GM23338 (cell line): ENCODE results near the gene CYP3A5. TPM values are rescaled to one million over a fixed set of nuclear protein-coding genes. Genes with fewer than 3 reads are reported as not detected.
"Not testable (repeated sequence)": the region's sequence is repeated elsewhere in the genome, so short reads cannot be mapped to it uniquely, and the experiment has no call there.

Experiments used
- ATAC-seq: fragments of 200-7000 bp; cut with Tn5 transposase; 3 replicates; pipeline ENCODE4 v1.9.1; 2020
- DNase-seq: peaks from one replicate; pipeline ENCODE4 v3.0.0-alpha.2; 2015; ENCODE audit warnings: low spot score
- H2AFZ ChIP-seq: fragments of 200-600 bp; sonication (generic); 2 replicates; pipeline ENCODE4 v1.8.0; 2016; ENCODE audit warnings: antibody characterized with exemption, mild to moderate bottlenecking, moderate library complexity
- H3F3A ChIP-seq: fragments of 200-600 bp; sonication (generic); replicated peaks from 2 replicates; pipeline ENCODE4 v1.8.0; 2017; ENCODE audit warnings: antibody characterized with exemption, mixed run types, low read depth
- H3K27ac ChIP-seq: fragments of 200-600 bp; sonication (generic); 2 replicates; pipeline ENCODE4 v1.6.1; 2016; ENCODE audit warnings: low read depth
- H3K27me3 ChIP-seq: fragments of 200-600 bp; sonication (generic); 2 replicates; pipeline ENCODE4 v1.8.0; 2016; ENCODE audit warnings: mild to moderate bottlenecking, mixed run types, moderate library complexity; ENCODE audit not compliant: insufficient read depth
- H3K36me3 ChIP-seq: fragments of 200-600 bp; sonication (generic); 2 replicates; pipeline ENCODE4 v1.8.0; 2016; ENCODE audit warnings: mild to moderate bottlenecking; ENCODE audit not compliant: insufficient read depth
- H3K4me1 ChIP-seq: fragments of 200-600 bp; sonication (generic); 2 replicates; pipeline ENCODE4 v1.8.0; 2016; ENCODE audit warnings: mild to moderate bottlenecking, moderate library complexity; ENCODE audit not compliant: insufficient read depth
- H3K4me2 ChIP-seq: fragments of 200-600 bp; sonication (generic); 2 replicates; pipeline ENCODE4 v1.7.1; 2017; ENCODE audit warnings: mixed run types
- H3K4me3 ChIP-seq: fragments of 200-600 bp; sonication (generic); 2 replicates; pipeline ENCODE4 v1.6.1; 2016; ENCODE audit warnings: mixed run types
- H3K79me2 ChIP-seq: fragments of 200-600 bp; sonication (generic); replicated peaks from 2 replicates; pipeline ENCODE4 v1.8.0; 2017; ENCODE audit warnings: mild to moderate bottlenecking; ENCODE audit not compliant: insufficient read depth
- H3K9me2 ChIP-seq: fragments of 200-600 bp; sonication (generic); 2 replicates; pipeline ENCODE4 v1.8.0; 2017; ENCODE audit not compliant: insufficient read depth
- H4K20me1 ChIP-seq: fragments of 200-600 bp; sonication (generic); replicated peaks from 2 replicates; pipeline ENCODE4 v1.8.0; 2017; ENCODE audit warnings: mild to moderate bottlenecking; ENCODE audit not compliant: insufficient read depth
- H3K27ac Mint-ChIP-seq: 2 replicates; pipeline ENCODE4 v1.8.0; 2020; ENCODE audit warnings: inconsistent platforms, mild to moderate bottlenecking, moderate library complexity, mixed read lengths
- H3K27me3 Mint-ChIP-seq: 3 replicates; pipeline ENCODE4 v1.8.0; 2022; ENCODE audit warnings: low read depth, mild to moderate bottlenecking, moderate library complexity, mixed read lengths, inconsistent platforms; ENCODE audit not compliant: insufficient read depth, poor library complexity
- H3K36me3 Mint-ChIP-seq: 3 replicates; pipeline ENCODE4 v1.8.0; 2021; ENCODE audit warnings: low read depth, mild to moderate bottlenecking, inconsistent platforms, moderate library complexity, mixed read lengths
- H3K4me1 Mint-ChIP-seq: 3 replicates; pipeline ENCODE4 v1.8.0; 2020; ENCODE audit warnings: mild to moderate bottlenecking, inconsistent platforms, mixed read lengths
- H3K4me3 Mint-ChIP-seq: 3 replicates; pipeline ENCODE4 v1.8.0; 2021; ENCODE audit warnings: moderate library complexity, mild to moderate bottlenecking, inconsistent platforms, mixed read lengths
- H3K9me3 Mint-ChIP-seq: 3 replicates; pipeline ENCODE4 v1.8.0; 2020; ENCODE audit warnings: moderate library complexity, mild to moderate bottlenecking, inconsistent platforms, mixed read lengths
- ETS1 ChIP-seq: IDR thresholded peaks from 2 replicates; pipeline ENCODE4 v1.6.1; 2016; ENCODE audit warnings: antibody characterized with exemption
- EZH2phosphoT487 ChIP-seq: fragments of 200-600 bp; sonication (generic); IDR thresholded peaks from one replicate; pipeline ENCODE4 v1.8.1; 2018; ENCODE audit warnings: antibody characterized with exemption; ENCODE audit not compliant: unreplicated experiment
- polyA plus RNA-seq: library from polyadenylated mRNA; unstranded; fragments of >200 nt; fragmentation: Nextera tagmentation; extraction: Ambion mirVana; gene quantifications from 2 replicates; pipeline ENCODE4 v1.2.1, GENCODE V29; 2016
- total RNA-seq: library from RNA; depleted of rRNA; stranded (reverse); fragments of >200 nt; shearing (Covaris generic); gene quantifications from 2 replicates; pipeline ENCODE4 v1.2.3, GENCODE V29; 2014
- TF ChIP-seq, protein P1 (sequence below): fragments of 250-450 bp; sonication (Bioruptor Pico); IDR thresholded peaks from 2 replicates; pipeline ENCODE4 v1.5.0; 2020; ENCODE audit warnings: mild to moderate bottlenecking, moderate library complexity
- TF ChIP-seq, protein P2 (sequence below), 2 experiments: fragments of 200-600 bp in 1 of 2; sonication (generic) in 1 of 2; conservative IDR thresholded peaks; 2 replicates each; pipeline versions ENCODE4 v1.5.1 to v1.6.1; 2016 to 2017; ENCODE audit warnings: antibody characterized with exemption in 2 of 2, low read depth in 2 of 2, mild to moderate bottlenecking in 2 of 2, moderate library complexity in 1 of 2

The CYP3A5 gene
- total and polyA plus RNA-seq, 2 experiments from 2014 or later = 1.2 TPM; not detected in 1

- TF ChIP-seq, protein P1, sequence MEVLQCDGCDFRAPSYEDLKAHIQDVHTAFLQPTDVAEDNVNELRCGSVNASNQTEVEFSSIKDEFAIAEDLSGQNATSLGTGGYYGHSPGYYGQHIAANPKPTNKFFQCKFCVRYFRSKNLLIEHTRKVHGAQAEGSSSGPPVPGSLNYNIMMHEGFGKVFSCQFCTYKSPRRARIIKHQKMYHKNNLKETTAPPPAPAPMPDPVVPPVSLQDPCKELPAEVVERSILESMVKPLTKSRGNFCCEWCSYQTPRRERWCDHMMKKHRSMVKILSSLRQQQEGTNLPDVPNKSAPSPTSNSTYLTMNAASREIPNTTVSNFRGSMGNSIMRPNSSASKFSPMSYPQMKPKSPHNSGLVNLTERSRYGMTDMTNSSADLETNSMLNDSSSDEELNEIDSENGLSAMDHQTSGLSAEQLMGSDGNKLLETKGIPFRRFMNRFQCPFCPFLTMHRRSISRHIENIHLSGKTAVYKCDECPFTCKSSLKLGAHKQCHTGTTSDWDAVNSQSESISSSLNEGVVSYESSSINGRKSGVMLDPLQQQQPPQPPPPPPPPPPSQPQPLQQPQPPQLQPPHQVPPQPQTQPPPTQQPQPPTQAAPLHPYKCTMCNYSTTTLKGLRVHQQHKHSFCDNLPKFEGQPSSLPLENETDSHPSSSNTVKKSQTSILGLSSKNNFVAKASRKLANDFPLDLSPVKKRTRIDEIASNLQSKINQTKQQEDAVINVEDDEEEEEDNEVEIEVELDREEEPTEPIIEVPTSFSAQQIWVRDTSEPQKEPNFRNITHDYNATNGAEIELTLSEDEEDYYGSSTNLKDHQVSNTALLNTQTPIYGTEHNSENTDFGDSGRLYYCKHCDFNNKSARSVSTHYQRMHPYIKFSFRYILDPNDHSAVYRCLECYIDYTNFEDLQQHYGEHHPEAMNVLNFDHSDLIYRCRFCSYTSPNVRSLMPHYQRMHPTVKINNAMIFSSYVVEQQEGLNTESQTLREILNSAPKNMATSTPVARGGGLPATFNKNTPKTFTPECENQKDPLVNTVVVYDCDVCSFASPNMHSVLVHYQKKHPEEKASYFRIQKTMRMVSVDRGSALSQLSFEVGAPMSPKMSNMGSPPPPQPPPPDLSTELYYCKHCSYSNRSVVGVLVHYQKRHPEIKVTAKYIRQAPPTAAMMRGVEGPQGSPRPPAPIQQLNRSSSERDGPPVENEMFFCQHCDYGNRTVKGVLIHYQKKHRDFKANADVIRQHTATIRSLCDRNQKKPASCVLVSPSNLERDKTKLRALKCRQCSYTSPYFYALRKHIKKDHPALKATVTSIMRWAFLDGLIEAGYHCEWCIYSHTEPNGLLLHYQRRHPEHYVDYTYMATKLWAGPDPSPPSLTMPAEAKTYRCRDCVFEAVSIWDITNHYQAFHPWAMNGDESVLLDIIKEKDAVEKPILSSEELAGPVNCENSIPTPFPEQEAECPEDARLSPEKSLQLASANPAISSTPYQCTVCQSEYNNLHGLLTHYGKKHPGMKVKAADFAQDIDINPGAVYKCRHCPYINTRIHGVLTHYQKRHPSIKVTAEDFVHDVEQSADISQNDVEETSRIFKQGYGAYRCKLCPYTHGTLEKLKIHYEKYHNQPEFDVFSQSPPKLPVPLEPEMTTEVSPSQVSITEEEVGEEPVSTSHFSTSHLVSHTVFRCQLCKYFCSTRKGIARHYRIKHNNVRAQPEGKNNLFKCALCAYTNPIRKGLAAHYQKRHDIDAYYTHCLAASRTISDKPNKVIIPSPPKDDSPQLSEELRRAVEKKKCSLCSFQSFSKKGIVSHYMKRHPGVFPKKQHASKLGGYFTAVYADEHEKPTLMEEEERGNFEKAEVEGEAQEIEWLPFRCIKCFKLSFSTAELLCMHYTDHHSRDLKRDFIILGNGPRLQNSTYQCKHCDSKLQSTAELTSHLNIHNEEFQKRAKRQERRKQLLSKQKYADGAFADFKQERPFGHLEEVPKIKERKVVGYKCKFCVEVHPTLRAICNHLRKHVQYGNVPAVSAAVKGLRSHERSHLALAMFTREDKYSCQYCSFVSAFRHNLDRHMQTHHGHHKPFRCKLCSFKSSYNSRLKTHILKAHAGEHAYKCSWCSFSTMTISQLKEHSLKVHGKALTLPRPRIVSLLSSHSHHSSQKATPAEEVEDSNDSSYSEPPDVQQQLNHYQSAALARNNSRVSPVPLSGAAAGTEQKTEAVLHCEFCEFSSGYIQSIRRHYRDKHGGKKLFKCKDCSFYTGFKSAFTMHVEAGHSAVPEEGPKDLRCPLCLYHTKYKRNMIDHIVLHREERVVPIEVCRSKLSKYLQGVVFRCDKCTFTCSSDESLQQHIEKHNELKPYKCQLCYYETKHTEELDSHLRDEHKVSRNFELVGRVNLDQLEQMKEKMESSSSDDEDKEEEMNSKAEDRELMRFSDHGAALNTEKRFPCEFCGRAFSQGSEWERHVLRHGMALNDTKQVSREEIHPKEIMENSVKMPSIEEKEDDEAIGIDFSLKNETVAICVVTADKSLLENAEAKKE (CRISPR knock-in tag) = no peak
Measured at GRCh38 chr7:99693427-99694200, 13.8 kb upstream of the CYP3A5 start (continued).

GRCh38 chr7:99693100-99693426, 13.3 kb upstream of the CYP3A5 start:
- Histone ChIP-seq H3K4me1 (peaks cover 12% of the 10 kb centered on the region), H3K27ac (no peak overlapping the region), H3K4me2 (peak overlapping the region; percentile 58), H3F3A (no peaks in the 10 kb centered on the region), H3K9me2 (no peaks in the 10 kb centered on the region), H3K36me3 (no peaks in the 10 kb centered on the region), H2AFZ (peak overlapping the region; percentile 82), H3K4me3 (no peak overlapping the region), H3K79me2 (no peaks in the 10 kb centered on the region), H3K27me3 (no peaks in the 10 kb centered on the region), H4K20me1 (no peaks in the 10 kb centered on the region)
- ATAC-seq (no peak), DNase-seq (no peak)
- Mint-ChIP-seq H3K27ac (no peak overlapping the region), H3K4me3 (no peak overlapping the region), H3K9me3 (peaks cover 6% of the 10 kb centered on the region; the same call in 2 of the 3 replicates), H3K4me1 (peaks cover 18% of the 10 kb centered on the region), H3K36me3 (no peaks in the 10 kb centered on the region), H3K27me3 (no peaks in the 10 kb centered on the region)
- no peak for TF ChIP-seq ETS1
- TF ChIP-seq EZH2phosphoT487 = no peak
- TF ChIP-seq, protein P2, sequence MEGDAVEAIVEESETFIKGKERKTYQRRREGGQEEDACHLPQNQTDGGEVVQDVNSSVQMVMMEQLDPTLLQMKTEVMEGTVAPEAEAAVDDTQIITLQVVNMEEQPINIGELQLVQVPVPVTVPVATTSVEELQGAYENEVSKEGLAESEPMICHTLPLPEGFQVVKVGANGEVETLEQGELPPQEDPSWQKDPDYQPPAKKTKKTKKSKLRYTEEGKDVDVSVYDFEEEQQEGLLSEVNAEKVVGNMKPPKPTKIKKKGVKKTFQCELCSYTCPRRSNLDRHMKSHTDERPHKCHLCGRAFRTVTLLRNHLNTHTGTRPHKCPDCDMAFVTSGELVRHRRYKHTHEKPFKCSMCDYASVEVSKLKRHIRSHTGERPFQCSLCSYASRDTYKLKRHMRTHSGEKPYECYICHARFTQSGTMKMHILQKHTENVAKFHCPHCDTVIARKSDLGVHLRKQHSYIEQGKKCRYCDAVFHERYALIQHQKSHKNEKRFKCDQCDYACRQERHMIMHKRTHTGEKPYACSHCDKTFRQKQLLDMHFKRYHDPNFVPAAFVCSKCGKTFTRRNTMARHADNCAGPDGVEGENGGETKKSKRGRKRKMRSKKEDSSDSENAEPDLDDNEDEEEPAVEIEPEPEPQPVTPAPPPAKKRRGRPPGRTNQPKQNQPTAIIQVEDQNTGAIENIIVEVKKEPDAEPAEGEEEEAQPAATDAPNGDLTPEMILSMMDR (conservative IDR thresholded peaks at IDR 0.05; ENCODE audit: low read depth in 2 of 2) = peak in 1 of 2 experiments; percentile 38; a peak in 2 of 4 replicates

DNA sequence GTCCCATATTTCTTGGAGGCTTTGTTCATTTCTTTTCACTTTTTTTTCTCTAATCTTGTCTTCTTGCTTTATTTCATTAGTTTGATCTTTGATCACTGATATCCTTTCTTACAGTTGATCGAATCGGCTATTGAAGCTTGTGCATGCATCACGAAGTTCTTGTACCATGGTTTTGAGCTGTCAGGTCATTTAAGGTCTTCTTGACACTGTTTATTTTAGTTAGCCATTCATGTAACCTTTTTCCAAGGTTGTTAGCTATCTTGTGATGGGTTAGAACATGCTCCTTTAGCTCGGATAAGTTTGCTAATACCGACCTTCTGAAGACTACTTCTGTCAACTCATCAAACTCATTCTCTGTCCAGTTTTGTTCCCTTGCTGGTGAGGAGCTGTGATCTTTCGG, 12.8 kb upstream of the CYP3A5 start:
- not testable (repeated sequence) for H3K9me2 ChIP-seq, H3K36me3 ChIP-seq, H2AFZ ChIP-seq, H4K20me1 ChIP-seq, H3K36me3 Mint-ChIP-seq, H3K4me3 Mint-ChIP-seq, H3F3A ChIP-seq, H3K27ac Mint-ChIP-seq, H3K27me3 ChIP-seq, H3K9me3 Mint-ChIP-seq, H3K4me2 ChIP-seq, H3K4me3 ChIP-seq, H3K27ac ChIP-seq, H3K27me3 Mint-ChIP-seq, DNase-seq, H3K79me2 ChIP-seq, ATAC-seq
- peaks cover 12% of the 10 kb centered on the region for H3K4me1 ChIP-seq
- peaks cover 18% of the 10 kb centered on the region for H3K4me1 Mint-ChIP-seq

- H3K36me3 ChIP-seq, DNase-seq: not testable (repeated sequence)
Measured at GRCh38 chr7:99691658-99692057, 11.9 kb upstream of the CYP3A5 start.

More at GRCh38 chr7:99691658-99692057, 11.9 kb upstream of the CYP3A5 start:
- Mint-ChIP-seq H3K9me3 (peaks cover 14% of the 10 kb centered on the region), H3K4me1 (peaks cover 18% of the 10 kb centered on the region)
- H3K4me2 ChIP-seq, H4K20me1 ChIP-seq, H3K4me3 ChIP-seq, H3K27me3 ChIP-seq, ATAC-seq, H3K36me3 Mint-ChIP-seq, H3F3A ChIP-seq, H3K9me2 ChIP-seq, H3K27me3 Mint-ChIP-seq, H3K79me2 ChIP-seq, H3K4me3 Mint-ChIP-seq, H2AFZ ChIP-seq, H3K27ac Mint-ChIP-seq, H3K27ac ChIP-seq: not testable (repeated sequence)
- peaks cover 12% of the 10 kb centered on the region for H3K4me1 ChIP-seq
